Activated effector memory CD4-positive, alpha-beta T cell treated with Interleukin-2 at 50 U/mL for 16 hours (primary cell): ENCODE measurements around the gene ADH6.
"Not testable (repeated sequence)": the region's sequence is repeated elsewhere in the genome, so short reads cannot be mapped to it uniquely, and the experiment has no call there.

ENCODE experiments used
- DNase-seq: peaks from one replicate; pipeline ENCODE4 v3.0.0-alpha.2; 2020

ADH6 gene

DNA sequence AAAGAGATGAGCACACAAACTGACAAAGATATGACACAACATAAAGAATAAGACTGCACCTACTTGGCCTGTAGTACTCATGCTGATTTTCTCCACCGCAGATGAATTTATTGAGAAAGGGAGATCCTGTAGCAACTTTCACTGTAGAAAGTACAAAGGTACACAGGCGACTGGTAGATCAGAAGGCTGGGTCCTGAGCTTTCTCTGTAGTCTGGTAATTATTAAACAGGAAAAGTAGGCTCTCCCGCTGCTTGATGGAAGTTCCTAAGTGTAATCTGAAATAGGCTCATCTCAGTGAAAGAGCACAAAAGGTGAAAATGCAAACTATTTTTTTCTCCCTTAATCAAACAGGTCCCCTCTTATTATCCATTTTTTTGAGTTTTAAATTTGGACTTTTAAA is at the start of gene ADH6:
Gene ADH6 (minus strand): TSS at position 175 of the 400 bp plus-strand sequence. CDS start 94 bp downstream, at position 81.
- DNase-seq: no peak

DNA sequence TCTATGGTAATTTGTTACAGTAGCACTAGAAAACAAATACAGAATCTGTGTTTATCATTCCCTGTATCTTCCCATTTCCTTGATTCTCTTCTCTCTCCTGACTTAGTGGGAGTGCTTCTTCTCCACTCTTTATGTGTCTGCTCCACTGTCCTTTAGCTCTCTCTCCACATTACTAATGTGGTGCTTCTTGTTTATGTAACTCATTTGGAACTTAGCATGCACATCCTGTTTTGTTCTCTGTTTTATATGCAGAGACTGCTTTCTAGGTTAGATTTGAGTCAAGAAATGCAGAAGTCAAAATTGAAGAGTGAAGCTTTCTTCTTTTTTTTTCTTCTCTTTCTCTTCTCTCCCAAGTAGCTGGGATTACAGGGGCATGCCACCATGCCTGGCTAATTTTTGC is 45.9 kb upstream of the ADH6 start:
- no peak for DNase-seq

- no peak for DNase-seq
Observed at GRCh38 chr4:99252746-99253145, 33.7 kb upstream of the ADH6 start.

- DNase-seq: no peak
Observed at GRCh38 chr4:99248714-99249113, 29.7 kb upstream of the ADH6 start.

GRCh38 chr4:99235955-99236354 is 16.9 kb upstream of the ADH6 start:
- no peak for DNase-seq

GRCh38 chr4:99234331-99235010 is 15.4 kb upstream of the ADH6 start:
- DNase-seq: no peak

- not testable (repeated sequence) for DNase-seq
Observed at GRCh38 chr4:99233397-99233796, 14.4 kb upstream of the ADH6 start.

DNA sequence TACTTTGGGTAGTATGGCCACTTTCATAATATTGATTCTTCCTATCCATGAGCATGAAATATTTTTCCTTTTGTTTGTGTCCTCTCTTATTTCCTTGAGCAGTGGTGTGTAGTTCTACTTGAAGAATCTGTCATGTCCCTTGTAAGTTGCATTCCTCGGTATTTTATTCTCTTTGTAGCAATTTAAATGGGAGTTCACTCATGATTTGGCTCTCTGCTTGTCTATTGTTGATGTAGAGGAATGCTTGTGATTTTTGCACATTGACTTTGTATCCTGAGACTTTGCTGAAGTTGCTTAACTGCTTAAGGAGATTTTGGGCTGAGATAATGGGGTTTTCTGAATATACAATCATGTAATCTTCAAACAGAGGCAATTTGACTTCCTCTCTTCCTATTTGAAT is 9.7 kb upstream of the ADH6 start:
- DNase-seq: not testable (repeated sequence)

GRCh38 chr4:99227646-99228045 is 8.6 kb upstream of the ADH6 start:
- DNase-seq: not testable (repeated sequence)

DNA sequence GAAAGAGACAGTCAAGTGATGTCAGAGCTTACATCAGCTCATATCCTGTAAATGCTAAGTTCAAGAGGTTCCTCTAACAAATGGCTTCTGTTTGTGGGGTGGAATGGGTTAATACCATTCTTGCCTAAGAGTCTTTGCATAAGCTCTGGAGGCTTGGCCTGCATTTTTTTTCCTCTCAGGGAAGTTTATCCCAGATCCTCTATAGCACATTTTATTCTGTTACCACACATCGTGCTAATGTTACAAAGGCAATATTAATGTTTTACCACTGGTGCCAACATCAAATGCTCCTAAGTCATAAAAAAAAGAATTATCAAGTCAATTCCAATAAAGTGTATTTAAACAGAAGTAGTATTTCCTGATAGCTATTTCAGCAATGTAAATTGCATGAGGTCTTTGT is 2.9 kb upstream of the ADH6 start:
- no peak for DNase-seq

DNA sequence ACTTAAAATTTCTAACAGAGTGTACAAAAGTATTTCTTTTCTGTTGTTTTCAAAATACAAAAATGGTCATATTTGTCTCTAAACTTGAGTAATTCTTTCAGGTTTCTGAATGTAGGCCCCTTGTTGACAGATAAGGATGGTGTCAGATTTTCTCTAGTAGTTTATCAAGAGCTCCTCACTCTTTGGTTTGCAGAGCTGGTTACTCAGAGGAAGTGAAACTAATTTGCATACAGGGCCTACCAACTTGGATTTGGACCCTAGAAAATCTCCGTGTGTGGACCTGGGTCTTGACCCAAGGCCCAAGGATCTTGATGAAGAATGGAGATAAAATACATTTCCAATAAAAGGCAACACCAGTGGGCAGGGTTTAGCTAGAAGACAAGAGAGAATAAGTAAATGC is 433 bp upstream of the ADH6 start:
- no peak for DNase-seq

DNA sequence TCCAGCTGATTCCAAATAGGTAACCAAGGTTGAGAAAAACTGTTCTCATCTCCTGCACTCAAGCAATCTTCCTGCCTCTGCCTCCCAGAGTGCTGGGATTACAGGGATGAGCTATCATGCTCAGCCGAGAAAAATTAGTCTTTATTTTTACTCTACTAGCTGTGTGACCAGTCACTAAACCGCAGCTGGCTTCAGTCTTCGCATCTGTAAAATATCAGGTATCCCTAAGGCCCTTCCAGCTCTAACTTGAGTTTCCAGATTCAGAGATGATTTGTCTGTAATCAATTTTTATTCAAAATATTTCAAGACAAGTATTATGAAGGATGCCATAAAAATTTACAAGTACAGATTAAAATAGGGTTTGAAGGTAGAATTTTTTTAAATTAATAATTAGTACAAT is 3.5 kb downstream of the ADH6 start:
- DNase-seq: no peak

GRCh38 chr4:99210789-99211188 is 8.3 kb downstream of the ADH6 start:
- DNase-seq: no peak

- DNase-seq: no peak
Observed at GRCh38 chr4:99209671-99210070, 9.4 kb downstream of the ADH6 start.

GRCh38 chr4:99208719-99209075 is 10.3 kb downstream of the ADH6 start:
- no peak for DNase-seq

DNA sequence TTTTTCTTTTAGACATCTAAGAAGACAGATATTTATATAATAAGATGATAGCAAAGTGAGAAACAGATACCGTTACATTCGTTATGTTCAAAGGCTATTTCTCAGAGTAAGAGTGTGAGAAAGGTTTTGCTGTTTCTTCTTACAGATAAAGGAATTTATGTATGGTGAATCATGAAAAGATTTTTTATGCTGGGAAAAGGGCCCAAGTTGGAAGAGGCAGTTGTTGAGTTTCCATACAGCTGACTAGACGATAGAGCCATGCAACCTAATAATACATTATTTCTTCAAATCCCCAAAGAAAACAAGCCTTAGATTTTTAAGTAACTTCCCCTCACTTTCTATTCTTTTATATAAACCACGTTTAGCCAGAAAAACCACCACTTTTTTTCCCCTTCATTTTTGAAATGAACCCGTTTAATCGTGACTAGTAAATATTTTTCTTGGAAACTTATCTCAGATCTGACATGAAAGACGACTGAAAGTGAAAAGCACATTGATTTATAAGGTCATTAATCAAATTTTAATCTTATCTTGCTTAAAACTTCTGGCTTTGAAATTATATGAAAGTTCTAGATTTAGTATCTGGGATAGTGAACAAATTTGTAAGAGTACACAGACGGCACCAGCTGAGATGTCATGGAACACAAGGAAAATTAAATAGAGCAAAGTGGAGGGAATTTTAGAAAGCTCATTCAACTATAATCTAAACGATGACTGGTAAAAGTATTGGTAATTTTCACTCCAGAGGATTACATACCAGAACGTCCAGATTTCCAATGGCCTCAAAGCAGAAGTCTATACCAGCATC is 10.9 kb downstream of the ADH6 start:
- DNase-seq: no peak

DNA sequence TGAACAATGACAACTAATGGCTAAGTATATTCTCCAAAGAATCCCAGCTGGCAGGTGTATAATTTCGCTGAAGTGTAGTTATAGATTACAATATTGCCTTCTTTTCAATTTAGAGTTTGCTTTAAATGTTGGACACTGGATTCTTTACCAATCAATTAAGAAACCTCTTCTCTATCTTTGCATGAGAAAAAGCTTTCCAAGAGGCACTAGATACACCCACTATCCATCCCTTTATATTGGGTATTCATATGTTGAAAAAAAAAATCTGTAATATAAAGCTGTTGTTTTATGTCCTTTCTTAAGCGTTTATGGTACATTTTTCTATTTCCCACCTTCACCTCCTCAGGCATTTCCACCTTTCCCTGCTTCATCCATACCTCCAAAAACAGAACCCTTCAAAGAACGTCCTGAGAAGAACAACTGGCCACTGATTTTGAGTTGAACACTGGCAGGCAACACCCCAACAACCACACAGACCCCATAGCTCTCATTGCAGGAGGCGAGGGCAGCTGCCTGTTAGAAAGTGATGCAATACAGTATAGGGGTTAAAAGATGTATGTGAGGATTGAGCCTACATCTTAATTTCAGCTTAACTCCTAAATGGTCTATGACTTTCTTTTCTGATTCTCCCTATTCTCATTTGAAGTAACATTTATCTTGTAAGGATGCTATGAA is 11.8 kb downstream of the ADH6 start:
- DNase-seq: no peak

GRCh38 chr4:99205153-99205979 is 13.7 kb downstream of the ADH6 start:
- no peak for DNase-seq

DNA sequence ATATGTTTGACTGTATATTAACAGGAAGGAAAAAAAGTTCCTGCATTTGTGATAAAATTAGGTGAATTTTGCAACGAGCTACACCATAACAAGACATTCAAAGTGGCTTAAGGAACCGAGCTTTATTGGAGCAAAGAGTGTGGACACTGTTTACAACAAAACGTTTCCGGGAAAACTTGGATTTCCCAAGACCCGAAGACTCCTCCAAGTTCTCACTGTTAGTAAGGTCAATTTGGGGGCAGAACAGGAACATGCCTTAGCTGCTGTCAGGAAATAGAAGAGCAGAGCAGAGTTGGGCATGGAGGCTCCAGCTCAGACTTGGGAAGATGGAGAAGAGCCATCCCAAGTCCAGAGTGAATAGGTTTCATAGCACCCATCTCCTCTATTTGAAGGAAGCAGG is 16.5 kb downstream of the ADH6 start:
- no peak for DNase-seq

- DNase-seq: no peak
Observed at GRCh38 chr4:99202094-99202493, 17.0 kb downstream of the ADH6 start.

GRCh38 chr4:99201690-99202089 is 17.4 kb downstream of the ADH6 start:
- DNase-seq: no peak

DNA sequence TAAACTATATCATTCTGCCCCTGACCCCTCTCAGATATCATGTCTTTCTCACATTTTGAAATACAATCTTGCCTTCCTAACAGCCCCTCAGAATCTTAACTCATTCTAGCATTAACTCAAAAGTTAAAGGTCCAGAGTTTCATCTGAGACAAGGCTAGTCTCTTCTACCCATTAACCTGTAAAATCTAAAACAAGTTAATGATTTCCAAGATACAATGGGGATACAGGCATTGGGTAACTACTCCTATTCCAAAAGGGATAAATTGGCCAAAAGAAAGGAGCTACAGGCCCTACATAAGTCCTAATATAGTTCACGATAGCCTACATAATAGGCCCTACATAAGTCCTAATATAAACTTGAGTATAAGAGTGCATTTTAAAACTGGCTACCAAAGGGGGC is 18.9 kb downstream of the ADH6 start:
- DNase-seq: no peak

DNA sequence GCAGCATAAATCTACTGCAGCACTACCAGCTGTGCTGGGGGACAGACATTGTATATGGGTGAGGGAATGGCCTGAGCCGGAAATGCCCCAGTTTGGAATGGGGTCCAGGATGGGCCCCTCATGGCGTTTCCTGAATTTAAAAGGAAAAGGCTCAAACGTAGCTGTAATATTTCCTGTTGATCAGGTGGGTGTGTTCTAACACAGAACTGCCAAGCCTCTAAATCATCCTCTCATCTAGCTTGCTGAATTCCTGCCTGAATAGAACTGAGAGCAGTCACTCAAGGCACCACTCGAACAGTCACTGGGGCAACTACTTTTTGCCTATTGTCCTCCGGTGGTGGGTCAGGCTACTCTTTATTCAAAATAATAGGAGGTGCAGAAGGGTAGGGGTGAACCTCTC is 28.7 kb downstream of the ADH6 start:
- no peak for DNase-seq
